ENCODE results near the gene RTN4RL2.
A peak's percentile ranks its signal among the peaks of the same experiment; 100 is the strongest.

The RTN4RL2 gene

DNA sequence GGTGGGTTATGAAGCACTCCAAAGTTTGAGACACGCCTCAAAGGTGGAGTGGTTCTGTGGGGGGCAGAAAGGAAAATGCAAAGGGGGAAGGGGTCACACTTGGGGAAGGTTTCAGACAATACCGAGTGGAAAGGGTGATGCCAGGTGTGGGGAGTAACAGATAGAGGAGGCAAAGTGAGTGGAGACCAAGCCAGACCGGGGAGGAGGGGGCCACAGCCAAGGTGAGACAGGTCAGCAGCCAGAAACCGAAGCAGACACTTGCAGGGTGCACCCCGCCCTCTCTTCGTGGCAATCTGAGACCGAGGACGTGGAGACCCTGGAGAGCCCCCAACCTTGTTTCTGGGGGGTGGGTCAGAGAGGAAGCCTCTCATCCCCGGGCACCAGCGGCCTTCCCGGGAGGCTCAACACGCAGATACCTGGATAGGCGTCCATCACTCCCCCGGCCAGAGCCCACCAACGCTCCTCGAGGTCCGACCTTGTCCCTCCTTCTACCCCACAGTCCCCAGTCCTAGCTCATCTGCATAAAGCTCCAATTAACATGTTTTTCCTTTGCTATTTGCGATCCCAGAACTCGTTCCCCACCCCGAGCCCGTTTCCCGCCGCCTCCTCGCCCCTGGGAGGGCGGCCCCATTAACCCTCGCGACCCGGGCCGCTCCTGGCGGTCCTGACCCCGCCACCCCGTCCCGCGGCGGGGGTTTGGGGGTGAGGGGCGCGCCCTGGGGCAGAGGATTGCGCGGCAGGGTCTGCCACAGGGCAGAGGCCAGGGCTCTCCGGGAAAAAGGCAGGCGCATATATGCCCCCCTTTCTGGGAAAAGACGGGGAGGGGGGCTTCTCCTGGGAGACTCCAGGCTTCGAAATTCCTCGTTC, 21.8 kb downstream of the RTN4RL2 start:
- no peak for DNase-seq

DNA sequence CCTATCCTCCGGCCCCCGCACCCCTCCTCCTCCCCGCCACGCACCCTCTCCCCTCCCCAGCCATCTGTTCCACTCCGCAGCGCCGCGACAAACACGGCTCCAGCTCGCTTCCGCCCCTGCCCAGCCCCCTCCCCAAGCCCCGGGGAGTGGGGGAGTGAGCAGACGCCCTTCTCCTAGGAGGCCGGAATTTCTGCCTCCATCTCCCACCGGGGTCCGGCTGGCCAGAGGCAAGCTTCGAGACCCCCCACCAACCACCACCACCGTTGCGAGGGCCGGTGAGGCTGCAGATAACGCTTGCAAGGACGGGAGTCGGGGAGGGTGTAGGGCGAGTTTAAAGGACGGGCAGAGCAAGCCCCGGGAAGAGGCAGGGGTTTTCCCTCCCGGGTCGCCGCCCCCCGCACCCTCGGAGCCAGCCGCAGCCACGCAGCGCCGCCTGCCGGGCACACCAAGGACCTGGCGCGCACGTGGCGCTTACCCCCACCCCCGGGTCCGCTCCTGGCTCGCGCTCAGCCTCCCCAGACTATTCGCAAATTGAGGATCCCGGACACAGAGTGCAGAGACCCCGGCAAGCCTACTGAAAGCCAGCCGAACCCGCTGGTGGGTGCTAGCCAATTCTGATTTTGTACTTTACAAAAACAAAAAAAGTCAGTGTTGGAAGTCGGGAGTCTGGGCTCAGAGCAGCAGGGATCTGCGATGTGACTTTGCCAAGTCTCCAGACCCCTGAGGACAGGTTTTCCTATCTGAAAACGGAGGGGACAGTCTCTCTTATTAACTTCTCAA, 22.6 kb downstream of the RTN4RL2 start:
- DNase-seq: no peak

DNA sequence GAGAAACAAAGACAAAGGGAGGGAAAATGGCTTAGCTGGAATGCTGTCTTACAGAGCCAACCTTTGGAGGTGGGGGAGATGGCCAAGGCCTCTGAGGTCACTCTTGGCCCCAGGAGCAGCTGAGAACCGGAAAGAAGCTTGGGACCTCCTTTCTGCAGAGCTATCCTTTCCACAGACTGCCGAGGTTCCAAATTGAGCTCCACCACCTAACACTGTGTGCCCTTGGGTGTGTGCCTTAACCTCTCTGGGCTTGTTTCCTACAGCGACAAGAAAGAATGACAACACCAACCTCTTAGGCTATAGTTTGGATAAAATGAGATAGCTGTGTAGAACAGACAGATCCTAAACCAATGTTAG, 23.2 kb downstream of the RTN4RL2 start:
- no peak for DNase-seq

GRCh38 chr11:57484141-57484710, 23.9 kb downstream of the RTN4RL2 start:
- peak; percentile 52 for DNase-seq

DNA sequence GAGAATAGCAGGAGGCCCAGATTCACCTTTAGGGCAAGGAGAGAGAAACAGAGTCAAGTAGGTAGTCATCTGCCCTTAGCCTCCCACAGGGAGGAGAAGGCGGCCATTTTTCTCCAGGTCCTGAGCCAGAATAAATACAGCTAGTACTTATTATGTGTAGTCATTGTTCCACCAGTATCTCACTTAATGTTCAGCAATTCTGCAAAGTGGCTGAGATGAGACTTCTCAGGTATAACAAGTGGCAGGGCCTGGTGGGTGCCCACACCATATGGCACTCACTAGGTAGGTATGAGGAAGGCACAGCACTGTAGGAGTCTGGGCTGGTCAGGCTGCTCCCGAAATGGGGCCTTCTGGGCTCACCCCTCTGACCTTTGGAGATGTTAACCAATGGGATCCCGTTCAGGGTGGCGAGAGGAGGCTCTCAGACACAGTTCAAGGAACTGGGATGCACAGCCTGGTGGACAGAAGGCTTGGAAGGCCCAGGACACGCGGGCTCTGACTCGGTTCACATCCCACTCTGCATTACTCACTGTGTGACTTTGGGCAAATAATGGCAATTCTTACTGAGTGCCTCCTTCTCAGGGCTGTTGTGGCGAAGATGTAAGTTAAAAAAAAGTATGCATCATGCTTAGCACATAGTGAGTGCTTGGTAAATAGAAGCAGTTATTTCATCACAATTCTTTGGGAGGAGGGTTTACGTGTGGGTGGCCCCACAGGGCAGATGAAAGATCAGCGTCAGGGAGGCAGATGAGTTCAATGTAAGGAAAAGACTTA, 25.1 kb downstream of the RTN4RL2 start:
- no peak for DNase-seq

GRCh38 chr11:57487021-57487778, 26.9 kb downstream of the RTN4RL2 start:
- DNase-seq: no peak

GRCh38 chr11:57487920-57488659, 27.8 kb downstream of the RTN4RL2 start:
- DNase-seq: no peak

- no peak for DNase-seq
Observed at GRCh38 chr11:57490456-57491248, 30.3 kb downstream of the RTN4RL2 start.

- DNase-seq: no peak
Observed at GRCh38 chr11:57491371-57492061, 31.2 kb downstream of the RTN4RL2 start.

DNA sequence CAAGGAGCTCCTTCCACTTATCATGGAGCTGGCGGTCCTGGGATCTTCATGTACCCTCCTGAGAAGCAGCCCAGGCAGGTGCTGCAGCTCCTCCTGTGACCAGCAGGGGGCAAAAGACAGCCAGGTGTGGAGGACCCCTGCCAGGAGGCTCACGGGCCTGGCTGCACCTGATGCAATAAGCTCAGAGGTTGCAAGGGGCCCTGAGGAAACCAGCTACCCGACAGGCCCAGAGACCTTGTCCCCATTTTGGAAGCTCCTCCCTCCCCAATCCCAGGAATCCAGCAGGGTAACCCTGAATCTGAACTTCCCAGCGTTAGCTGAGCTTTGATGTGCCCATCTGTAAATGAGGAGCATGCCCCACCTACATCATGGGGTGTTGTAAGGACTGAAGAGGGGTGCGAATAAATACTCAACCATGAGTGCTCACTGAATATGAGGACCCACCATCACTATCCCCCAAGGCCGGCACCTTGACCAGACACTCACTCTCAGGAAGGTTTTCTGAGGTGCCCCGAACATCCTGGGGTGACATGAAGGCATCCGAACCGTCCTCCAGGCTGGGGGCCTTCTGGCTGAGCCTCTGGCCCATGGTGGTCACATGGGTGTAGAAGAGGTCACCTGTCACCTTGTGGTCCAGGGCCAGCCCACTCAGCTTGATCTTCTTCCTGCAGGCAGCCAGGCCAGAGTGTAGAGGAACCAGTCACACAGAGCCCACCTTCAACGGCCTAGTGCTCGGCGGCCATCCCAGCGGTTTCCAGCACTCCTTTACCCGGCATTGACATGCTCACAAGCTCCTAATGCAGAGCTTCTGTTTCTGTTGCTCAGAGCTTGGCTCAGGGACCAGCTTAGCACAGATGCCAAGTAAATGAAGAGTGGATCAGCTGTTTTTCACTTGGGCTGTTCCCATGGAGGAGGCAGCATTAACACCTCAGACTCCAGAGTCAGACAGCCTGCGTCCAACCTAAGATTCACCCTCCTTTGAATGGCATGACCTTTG, 33.5 kb downstream of the RTN4RL2 start:
- peak; percentile 40 for DNase-seq

DNA sequence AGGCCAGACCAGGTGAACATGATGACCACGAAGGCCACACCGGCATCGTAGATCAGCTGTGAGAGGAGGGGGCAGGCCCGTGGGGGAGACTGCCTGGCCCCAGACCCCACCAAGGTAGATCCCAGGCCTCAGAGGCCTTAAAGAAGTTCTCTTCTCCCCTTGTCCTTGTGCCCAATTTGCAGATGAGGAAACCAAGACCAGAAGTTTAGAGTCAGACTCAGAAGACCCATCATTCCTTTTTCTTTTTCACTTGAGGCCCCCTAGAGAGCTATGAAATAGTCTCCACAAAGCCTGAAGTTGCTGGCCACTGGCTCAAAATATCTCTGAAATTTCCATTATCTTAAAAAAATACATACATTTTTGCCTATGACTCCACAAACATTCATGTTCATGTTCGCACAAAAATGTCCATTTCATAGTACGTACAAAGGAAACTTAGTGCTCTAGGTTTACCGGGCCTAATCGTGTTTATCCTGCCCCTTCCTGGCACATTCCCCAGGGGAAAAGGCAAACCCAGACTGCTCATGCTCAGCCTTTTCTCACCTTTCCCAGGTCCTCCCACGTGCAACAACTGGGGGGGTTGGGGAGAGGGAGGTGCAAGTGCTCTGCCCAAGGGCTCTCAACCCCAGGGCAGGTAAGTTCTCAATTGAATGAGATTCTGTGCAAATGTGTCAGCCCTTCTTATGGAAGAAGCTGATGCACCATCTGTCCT, 35.9 kb downstream of the RTN4RL2 start:
- no peak for DNase-seq

DNA sequence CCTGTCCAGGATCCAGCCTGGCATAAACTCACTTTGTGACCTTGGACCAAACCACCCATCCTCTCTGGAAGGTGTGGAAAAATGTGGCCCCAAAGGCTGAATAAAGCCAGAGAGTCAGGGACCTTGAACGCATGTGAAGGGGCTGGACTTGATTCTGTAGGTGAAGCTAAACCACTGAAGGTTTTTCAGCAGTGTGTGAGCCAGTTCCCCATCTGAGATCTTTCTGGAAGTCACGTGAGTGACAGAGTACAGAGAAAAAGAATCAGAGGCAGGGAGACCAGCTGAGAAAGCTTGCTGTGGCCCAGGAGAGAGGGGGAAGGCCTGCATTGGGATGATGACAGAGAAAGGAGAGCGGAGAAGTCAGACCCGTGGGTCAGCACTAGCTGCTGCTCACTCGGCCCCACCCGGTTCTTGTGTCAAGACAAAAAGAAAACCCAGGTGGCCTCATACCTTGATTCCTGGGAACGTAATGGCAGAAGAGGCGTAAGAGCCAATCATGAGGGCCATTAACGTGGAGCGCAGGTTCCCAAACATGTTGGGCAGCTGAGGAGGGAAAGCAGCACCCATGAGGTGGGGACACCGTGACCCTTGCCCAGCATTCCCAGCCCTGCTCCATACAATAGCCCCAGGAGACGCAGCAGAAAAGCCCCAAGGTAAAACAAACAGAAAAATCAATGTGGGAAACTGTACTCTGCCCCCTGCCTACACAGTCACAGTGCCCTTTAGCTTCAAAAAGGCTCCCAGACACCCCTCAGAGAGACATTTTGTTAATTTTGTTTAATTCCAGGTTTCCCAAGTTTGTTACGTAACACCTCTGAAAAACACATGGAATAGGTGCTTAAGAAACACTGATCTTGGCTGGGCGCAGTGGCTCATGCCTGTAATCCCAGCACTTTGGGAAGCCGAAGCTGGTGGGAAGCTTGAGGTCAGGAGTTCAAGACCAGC, 37.2 kb downstream of the RTN4RL2 start:
- DNase-seq: no peak

DNA sequence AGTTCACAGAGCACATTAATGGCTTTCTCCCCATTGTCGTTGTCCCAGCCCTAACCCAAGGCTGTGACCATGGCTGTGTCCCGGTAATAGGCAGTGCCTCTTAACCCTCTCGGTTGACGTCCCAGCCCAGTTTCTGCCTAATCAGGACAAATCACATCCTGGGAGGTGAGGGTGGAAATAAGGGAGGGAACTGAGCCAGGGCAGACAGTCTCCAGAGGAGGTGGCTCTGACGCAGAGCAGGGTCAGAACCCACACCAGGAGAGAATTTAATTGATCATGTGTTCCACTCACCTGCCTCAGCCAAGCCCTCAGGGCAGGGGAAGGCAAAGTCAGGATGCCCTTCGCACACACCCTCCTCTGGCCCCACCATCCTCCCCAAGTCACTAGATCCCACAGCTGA, 38.2 kb downstream of the RTN4RL2 start:
- no peak for DNase-seq

GRCh38 chr11:57499413-57499982, 39.2 kb downstream of the RTN4RL2 start:
- no peak for DNase-seq

- DNase-seq: no peak
Observed at GRCh38 chr11:57499983-57500461, 39.7 kb downstream of the RTN4RL2 start.

- no peak for DNase-seq
Observed at GRCh38 chr11:57500515-57500914, 40.2 kb downstream of the RTN4RL2 start.

All from KG1 (cell line).